ENCODE measurements around the gene PPP1R3E. TPM values are rescaled to one million over a fixed set of nuclear protein-coding genes. Genes with fewer than 3 reads are reported as not detected.

The PPP1R3E gene
- polyA plus RNA-seq, 3 donors = 0.81 to 16.7 (median 0.88) TPM

GRCh38 chr14:23249824-23250223 lies 52.8 kb downstream of the PPP1R3E start:
- Histone ChIP-seq H2AFZ (ENCODE audit: insufficient read depth, low read depth, low read length, poor library complexity, severe bottlenecking) (no peak overlapping the region), H3K9ac (ENCODE audit: insufficient read depth, low read length, poor library complexity, severe bottlenecking) (no peak overlapping the region), H3K79me2 (ENCODE audit: insufficient read depth, low read length) (no peaks in the 10 kb centered on the region), H3K36me3 (replicated peaks in 1 of 2; ENCODE audit: control insufficient read depth in 1 of 2, insufficient read depth in 2 of 2, low read length in 2 of 2) (no peaks in the 10 kb centered on the region), H4K20me1 (ENCODE audit: insufficient read depth, low read length) (no peaks in the 10 kb centered on the region), H3K27me3 (ENCODE audit: control insufficient read depth in 2 of 2, insufficient read depth in 2 of 2, low read length in 2 of 2) (no peaks in the 10 kb centered on the region), H3K9me3 (replicated peaks in 1 of 2; ENCODE audit: control insufficient read depth in 1 of 2, insufficient read depth in 1 of 2, low read length in 2 of 2) (no peaks in the 10 kb centered on the region), H3K4me2 (replicated peaks; ENCODE audit: extremely low read depth, low read length, poor library complexity, severe bottlenecking) (no peak overlapping the region), H3K4me3 (replicated peaks in 1 of 3; ENCODE audit: low read depth in 2 of 3, low read length in 3 of 3) (no peak overlapping the region), H3K27ac (ENCODE audit: low read depth in 1 of 2, low read length in 2 of 2) (no peak overlapping the region), H3K4me1 (ENCODE audit: control insufficient read depth in 1 of 2, insufficient read depth in 2 of 2, low read length in 2 of 2) (peaks cover 7 to 9% of the 10 kb centered on the region in 2 donors)
- intact Hi-C loops (cut with micrococcal nuclease) = no loop called here
- DNase-seq = no peak
- no peaks in the 10 kb centered on the region for H3K27me3 Mint-ChIP-seq (ENCODE audit: low read depth in 3 of 3)
- no peak overlapping the region for H3K27ac Mint-ChIP-seq
- WGBS (ENCODE audit: insufficient coverage) = 94% methylated on average over 4 of the region's 6 CpGs
- no peaks in the 10 kb centered on the region for H3K36me3 Mint-ChIP-seq
- no peaks in the 10 kb centered on the region for H3K9me3 Mint-ChIP-seq
- no peak overlapping the region for H3K4me3 Mint-ChIP-seq
- TF ChIP-seq, protein P1, sequence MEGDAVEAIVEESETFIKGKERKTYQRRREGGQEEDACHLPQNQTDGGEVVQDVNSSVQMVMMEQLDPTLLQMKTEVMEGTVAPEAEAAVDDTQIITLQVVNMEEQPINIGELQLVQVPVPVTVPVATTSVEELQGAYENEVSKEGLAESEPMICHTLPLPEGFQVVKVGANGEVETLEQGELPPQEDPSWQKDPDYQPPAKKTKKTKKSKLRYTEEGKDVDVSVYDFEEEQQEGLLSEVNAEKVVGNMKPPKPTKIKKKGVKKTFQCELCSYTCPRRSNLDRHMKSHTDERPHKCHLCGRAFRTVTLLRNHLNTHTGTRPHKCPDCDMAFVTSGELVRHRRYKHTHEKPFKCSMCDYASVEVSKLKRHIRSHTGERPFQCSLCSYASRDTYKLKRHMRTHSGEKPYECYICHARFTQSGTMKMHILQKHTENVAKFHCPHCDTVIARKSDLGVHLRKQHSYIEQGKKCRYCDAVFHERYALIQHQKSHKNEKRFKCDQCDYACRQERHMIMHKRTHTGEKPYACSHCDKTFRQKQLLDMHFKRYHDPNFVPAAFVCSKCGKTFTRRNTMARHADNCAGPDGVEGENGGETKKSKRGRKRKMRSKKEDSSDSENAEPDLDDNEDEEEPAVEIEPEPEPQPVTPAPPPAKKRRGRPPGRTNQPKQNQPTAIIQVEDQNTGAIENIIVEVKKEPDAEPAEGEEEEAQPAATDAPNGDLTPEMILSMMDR (IDR thresholded peaks at IDR 0.05) = no peak
- peaks cover 13% of the 10 kb centered on the region for H3K4me1 Mint-ChIP-seq

DNA sequence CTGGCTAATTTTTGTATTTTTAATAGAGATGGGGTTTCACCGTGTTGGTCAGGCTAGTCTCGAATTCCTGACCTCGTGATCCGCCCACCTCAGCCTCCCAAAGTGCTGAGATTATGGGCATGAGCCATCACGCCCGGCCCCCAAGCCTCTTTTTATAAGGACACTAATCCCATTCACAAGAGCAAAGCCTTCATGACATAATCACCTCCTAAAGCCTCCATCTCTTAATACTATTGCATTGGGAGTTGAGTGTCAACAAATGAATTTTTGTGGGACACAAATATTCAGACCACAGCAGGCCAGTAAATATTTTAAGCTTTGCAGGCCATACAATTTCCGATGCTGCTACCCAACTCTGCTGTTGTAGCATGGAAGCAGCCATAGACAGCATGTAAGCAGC lies 54.1 kb downstream of the PPP1R3E start:
- Histone ChIP-seq H3K27me3 (ENCODE audit: control insufficient read depth in 2 of 2, insufficient read depth in 2 of 2, low read length in 2 of 2) (no peaks in the 10 kb centered on the region), H3K4me3 (replicated peaks in 1 of 3; ENCODE audit: low read depth in 2 of 3, low read length in 3 of 3) (no peak overlapping the region), H3K4me2 (replicated peaks; ENCODE audit: extremely low read depth, low read length, poor library complexity, severe bottlenecking) (no peak overlapping the region), H3K9ac (ENCODE audit: insufficient read depth, low read length, poor library complexity, severe bottlenecking) (no peak overlapping the region), H3K79me2 (ENCODE audit: insufficient read depth, low read length) (no peaks in the 10 kb centered on the region), H2AFZ (ENCODE audit: insufficient read depth, low read depth, low read length, poor library complexity, severe bottlenecking) (no peak overlapping the region), H3K4me1 (ENCODE audit: control insufficient read depth in 1 of 2, insufficient read depth in 2 of 2, low read length in 2 of 2) (peaks cover 7 to 9% of the 10 kb centered on the region in 2 donors), H3K27ac (ENCODE audit: low read depth in 1 of 2, low read length in 2 of 2) (no peak overlapping the region), H3K9me3 (replicated peaks in 1 of 2; ENCODE audit: control insufficient read depth in 1 of 2, insufficient read depth in 1 of 2, low read length in 2 of 2) (no peaks in the 10 kb centered on the region), H4K20me1 (ENCODE audit: insufficient read depth, low read length) (no peaks in the 10 kb centered on the region), H3K36me3 (replicated peaks in 1 of 2; ENCODE audit: control insufficient read depth in 1 of 2, insufficient read depth in 2 of 2, low read length in 2 of 2) (no peaks in the 10 kb centered on the region)
- WGBS (ENCODE audit: insufficient coverage) = 100% methylated on average over 2 of the region's 7 CpGs
- DNase-seq = no peak
- Mint-ChIP-seq H3K4me1 (peaks cover 13% of the 10 kb centered on the region), H3K4me3 (no peak overlapping the region), H3K27me3 (ENCODE audit: low read depth in 3 of 3) (no peaks in the 10 kb centered on the region), H3K27ac (no peak overlapping the region), H3K36me3 (no peaks in the 10 kb centered on the region), H3K9me3 (no peaks in the 10 kb centered on the region)
- intact Hi-C loops (cut with micrococcal nuclease) = no loop called here
- TF ChIP-seq, protein P1 (IDR thresholded peaks at IDR 0.05) = no peak

Small RNA genes within 50 kb of the gene (small RNA-seq; reads per million reads assigned to genes)
- not detected for gene RNU6-1046P (ENCODE audit: insufficient read length, low read depth)

Other genes with a start within 250 kb of the PPP1R3E start
- under 1 TPM in 2 of 3 donors, not detected in 1; 0.13 to 0.14 TPM for gene CDH24, start 245.3 kb downstream of the PPP1R3E start, polyA plus RNA-seq
- gene ACIN1, start 207.7 kb downstream of the PPP1R3E start, polyA plus RNA-seq = 100 to 1,000 TPM in 1 of 3 donors, 1 to 10 TPM in 2; 2.8 to 159 (median 5.4) TPM
- gene C14orf119, start 207.4 kb downstream of the PPP1R3E start, polyA plus RNA-seq = 100 to 1,000 TPM in 2 of 3 donors, 10 to 100 TPM in 1; 17.5 to 110 (median 106) TPM
- not detected for gene CIROP, start 197.9 kb downstream of the PPP1R3E start, polyA plus RNA-seq
- gene CEBPE, start 183.6 kb downstream of the PPP1R3E start, polyA plus RNA-seq = 1 to 10 TPM in 2 of 3 donors, under 1 TPM in 1; 0.73 to 1.5 (median 1.3) TPM
- under 1 TPM; 0.05 to 0.53 (median 0.25) TPM for gene SLC7A8, start 119.2 kb downstream of the PPP1R3E start, polyA plus RNA-seq
- gene RNF212B, start 64.9 kb downstream of the PPP1R3E start, polyA plus RNA-seq = not detected
- gene HOMEZ, start 16.7 kb downstream of the PPP1R3E start, polyA plus RNA-seq = 1 to 10 TPM; 3.5 to 5.4 (median 4.1) TPM
- gene BCL2L2, start 4.0 kb upstream of the PPP1R3E start, polyA plus RNA-seq = 10 to 100 TPM in 1 of 3 donors, 1 to 10 TPM in 1, under 1 TPM in 1; 0.90 to 23.7 (median 1.4) TPM
- 100 to 1,000 TPM in 1 of 3 donors, 10 to 100 TPM in 2; 54.4 to 356 (median 64.6) TPM for gene PABPN1, start 18.6 kb upstream of the PPP1R3E start, polyA plus RNA-seq
- gene SLC22A17, start 50.0 kb upstream of the PPP1R3E start, polyA plus RNA-seq = not detected
- gene EFS, start 62.3 kb upstream of the PPP1R3E start, polyA plus RNA-seq = not detected
- not detected for gene IL25, start 70.0 kb upstream of the PPP1R3E start, polyA plus RNA-seq
- 1 to 10 TPM in 1 of 3 donors, under 1 TPM in 1, not detected in 1; 0.93 to 1.1 TPM for gene CMTM5, start 74.2 kb upstream of the PPP1R3E start, polyA plus RNA-seq
- gene MYH6, start 105.4 kb upstream of the PPP1R3E start, polyA plus RNA-seq = not detected
- not detected for gene MYH7, start 132.8 kb upstream of the PPP1R3E start, polyA plus RNA-seq
- 10 to 100 TPM; 22.7 to 44.5 (median 26.8) TPM for gene NGDN, start 166.8 kb upstream of the PPP1R3E start, polyA plus RNA-seq
- gene ZFHX2, start 248.9 kb upstream of the PPP1R3E start, polyA plus RNA-seq = under 1 TPM in 2 of 3 donors, not detected in 1; 0.01 to 0.07 TPM

Data from CD14-positive monocyte (primary cell).